Mesenteric fat pad (tissue), 1 donor: ENCODE measurements around the gene RADIL. TPM values are rescaled to one million over a fixed set of nuclear protein-coding genes. Genes with fewer than 3 reads are reported as not detected.

Source experiments
- DNase-seq: peaks from one replicate; pipeline ENCODE4 v3.0.0-alpha.2; 2020; ENCODE audit warnings: low spot score
- microRNA-seq: library from miRNA; unstranded; fragments of <30 nt; microRNA quantifications from one replicate; pipeline ENCODE4 v1.2.0, GENCODE V29; 2020; ENCODE audit warnings: borderline number of aligned reads
- total RNA-seq: library from RNA; stranded (reverse); fragmentation: NEBNext Ultra II Directional; extraction: Animal tissue kit (Norgen Biotek cat#: 25700); gene quantifications from one replicate; pipeline ENCODE4 v1.2.1, GENCODE V29; 2021
- donor health status: DM: yes; HTN: yes; CAD: no.

RADIL gene
- total RNA-seq, 1 donor from 2014 or later: 6.1 TPM

DNA sequence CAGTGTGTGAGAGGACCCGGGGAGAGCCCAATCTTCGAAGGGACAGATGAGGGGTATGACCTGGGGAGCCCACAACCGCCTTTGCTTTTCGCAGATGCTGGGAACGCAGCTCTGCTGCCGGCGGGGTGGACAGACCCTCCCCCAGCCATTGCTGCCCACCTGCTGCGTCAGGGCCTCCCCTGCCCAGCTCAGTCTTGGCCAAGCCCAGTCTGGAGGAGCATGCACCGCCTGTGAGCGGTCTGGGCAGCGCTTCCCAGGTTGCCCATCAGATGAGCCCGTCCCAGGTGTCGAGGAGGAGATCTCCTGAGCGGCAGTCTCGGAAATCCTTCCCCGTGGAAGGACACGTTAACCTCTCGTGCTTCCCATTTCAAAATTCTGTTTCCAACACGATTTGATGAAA lies 125.4 kb downstream of the RADIL start:
- no peak for DNase-seq

DNA sequence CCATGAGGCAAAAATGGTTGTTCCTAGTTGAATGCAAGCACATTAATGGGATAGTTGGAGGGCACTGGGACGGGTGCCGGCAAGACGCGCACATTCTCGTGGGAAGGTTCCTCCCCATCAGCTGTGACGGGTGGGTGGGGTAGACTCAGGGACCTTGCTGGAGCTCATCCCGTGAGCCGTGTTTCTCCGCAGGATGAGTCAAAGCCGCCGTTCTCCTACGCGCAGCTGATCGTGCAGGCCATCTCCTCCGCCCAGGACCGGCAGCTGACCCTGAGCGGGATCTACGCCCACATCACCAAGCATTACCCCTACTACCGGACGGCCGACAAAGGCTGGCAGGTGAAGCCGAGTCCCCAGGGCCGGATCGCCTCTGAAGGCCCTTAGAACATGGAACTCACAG lies 128.5 kb downstream of the RADIL start:
- no peak for DNase-seq

DNA sequence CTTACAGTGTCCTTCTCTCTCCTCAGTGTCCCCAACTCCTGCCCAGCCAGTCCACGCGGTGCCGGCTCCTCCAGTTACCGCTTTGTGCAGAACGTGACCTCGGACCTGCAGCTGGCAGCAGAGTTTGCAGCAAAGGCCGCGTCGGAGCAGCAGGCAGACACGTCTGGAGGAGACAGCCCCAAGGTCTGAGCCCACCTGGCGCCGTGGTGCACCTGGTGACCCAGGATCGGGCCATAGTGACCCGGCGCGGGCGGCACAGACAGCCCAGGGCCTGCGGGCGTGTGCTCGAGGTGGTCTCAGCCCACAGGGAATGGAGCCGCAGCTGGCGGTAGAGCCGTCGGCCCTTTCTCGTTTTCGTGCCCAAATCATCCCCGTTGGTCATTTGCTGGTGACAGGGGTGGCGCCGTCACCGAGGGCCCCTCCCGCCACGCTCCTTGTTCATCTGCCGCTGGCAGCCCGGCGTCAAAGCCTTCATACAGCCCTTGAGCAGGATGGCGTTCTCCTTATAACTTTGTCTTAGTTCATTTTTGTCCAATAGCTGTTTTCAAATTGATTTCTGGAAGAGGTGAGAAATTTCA lies 129.0 kb downstream of the RADIL start:
- no peak for DNase-seq

DNA sequence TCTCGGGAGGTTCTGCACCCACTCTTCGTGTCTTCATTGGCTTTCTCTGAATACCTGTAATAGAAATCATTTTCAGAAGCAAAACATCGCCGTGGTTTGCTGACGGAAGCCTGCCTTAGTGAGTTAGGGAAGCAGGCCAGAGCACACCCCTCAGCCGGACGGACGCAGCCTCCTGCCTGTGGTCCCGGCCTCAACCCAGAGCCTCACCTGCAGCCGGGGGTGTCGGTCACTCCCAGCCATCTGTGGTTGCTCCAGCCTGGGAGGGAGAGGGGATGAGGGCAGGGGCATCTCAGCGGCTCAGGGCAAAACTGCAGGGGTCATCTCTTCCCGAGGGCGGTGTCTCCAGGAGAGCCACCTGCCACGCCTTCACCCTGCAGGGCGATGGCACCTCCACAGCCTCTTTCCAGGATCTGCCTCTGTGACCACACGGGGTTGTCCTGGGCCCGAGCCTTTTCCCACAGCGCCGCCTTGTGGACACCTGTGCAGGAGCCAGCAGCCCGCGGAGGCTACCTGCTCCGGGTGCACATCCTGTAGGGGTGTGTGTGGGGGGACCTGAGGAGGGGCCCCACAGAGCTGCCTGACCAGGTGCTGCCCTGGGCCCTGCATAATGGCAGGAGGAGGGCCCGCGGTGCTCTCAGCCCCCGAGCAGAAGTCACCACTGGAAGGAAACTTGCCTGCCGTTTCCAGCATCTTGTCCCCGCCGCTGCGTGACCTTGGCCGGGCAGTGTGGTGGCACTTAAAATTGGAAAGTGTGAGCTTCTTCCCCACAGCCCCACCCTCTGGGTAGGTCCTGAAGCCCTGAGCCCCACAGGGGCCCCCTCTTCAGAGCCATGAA lies 129.7 kb downstream of the RADIL start:
- DNase-seq: peak; percentile 94

DNA sequence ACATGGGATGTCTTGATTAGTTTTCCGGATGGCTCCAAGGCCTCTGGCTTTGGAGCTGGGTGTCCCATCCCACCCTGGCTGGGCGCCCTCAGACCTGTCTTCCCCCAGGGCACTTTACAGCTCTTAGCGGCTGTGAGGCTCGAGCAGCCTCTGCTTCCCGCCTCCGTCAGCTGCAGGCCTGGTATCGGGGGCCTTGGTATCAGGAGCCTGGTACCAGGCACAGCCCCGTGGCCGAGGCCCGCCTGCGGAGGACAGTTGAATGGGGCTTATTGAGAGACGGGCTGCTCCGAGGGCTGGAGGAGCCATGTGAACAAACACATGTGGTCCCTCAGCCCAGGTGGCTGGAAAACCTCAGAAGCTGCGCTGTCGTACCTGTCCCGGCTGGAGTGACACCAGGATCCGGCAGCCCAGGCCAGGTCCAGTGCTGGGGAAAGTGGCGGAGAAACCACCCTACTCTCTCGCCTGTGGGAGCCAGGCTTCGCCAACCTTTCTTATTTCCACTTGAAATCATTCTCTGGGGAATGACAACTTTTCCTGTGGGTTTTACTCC lies 132.0 kb downstream of the RADIL start:
- no peak for DNase-seq

GRCh38 chr7:4749798-4750197 lies 133.7 kb downstream of the RADIL start:
- no peak for DNase-seq

GRCh38 chr7:4749363-4749762 lies 134.2 kb downstream of the RADIL start:
- DNase-seq: no peak

Small RNAs within 50 kb of the gene (microRNA-seq; reads per million reads assigned to microRNA genes)
- gene MIR4656: not detected

Other genes with a start within 250 kb of the RADIL start
- gene FOXK1, start 201.4 kb downstream of the RADIL start, total RNA-seq: 30.2 TPM
- 37.6 TPM for gene AP5Z1, start 108.1 kb downstream of the RADIL start, total RNA-seq
- 0.22 TPM for gene PAPOLB, start 21.7 kb downstream of the RADIL start, total RNA-seq
- not detected for gene MMD2, start 75.5 kb upstream of the RADIL start, total RNA-seq
- gene RBAK, start 162.1 kb upstream of the RADIL start, total RNA-seq: 9.8 TPM